ENCODE data around the gene PTPDC1. TPM values are rescaled to one million over a fixed set of nuclear protein-coding genes. Genes with fewer than 3 reads are reported as not detected.

PTPDC1 gene
- total and polyA plus RNA-seq, 2 of the 4 experiments (the other 2 are of a cell fraction), result 3.9 to 6.1 TPM

- CTCF ChIA-PET, result no interaction called here
Measured at GRCh38 chr9:94081435-94081834, 2.8 kb upstream of the PTPDC1 start.

More at GRCh38 chr9:94081435-94081834, 2.8 kb upstream of the PTPDC1 start:
- Histone ChIP-seq H2BK15ac (ENCODE audit: low read depth, low read length) (no peak overlapping the region), H2AFZ (replicated peaks; ENCODE audit: low read length, poor library complexity) (no peak overlapping the region), H3K9ac (ENCODE audit: low read depth, low read length) (no peak overlapping the region), H3K27me3 (ENCODE audit: control insufficient read depth, insufficient read depth, low read length) (no peaks in the 10 kb centered on the region), H3K14ac (replicated peaks; ENCODE audit: low read depth, low read length) (no peak overlapping the region), H4K8ac (ENCODE audit: low read depth in 2 of 2, low read length in 2 of 2) (no peak overlapping the region), H3K9me1 (ENCODE audit: insufficient read depth, low read length) (peaks cover 9% of the 10 kb centered on the region; the same call in 1 of the 2 replicates), H3K4me1 (ENCODE audit: control insufficient read depth, insufficient read depth, low read length) (peaks cover 7% of the 10 kb centered on the region), H2AK5ac (ENCODE audit: low read depth, low read length) (no peak overlapping the region), H3K9me3 (ENCODE audit: control insufficient read depth, insufficient read depth, low read length) (no peaks in the 10 kb centered on the region), H3K79me1 (ENCODE audit: low read depth in 1 of 2, low read length in 2 of 2) (no peaks in the 10 kb centered on the region; a peak in 1 of 4 replicates), H2AK9ac (replicated peaks; ENCODE audit: low read depth, low read length, poor library complexity) (no peak overlapping the region), H4K20me1 (ENCODE audit: insufficient read depth, low read length) (no peaks in the 10 kb centered on the region; the same call in 1 of the 2 replicates), H3K56ac (ENCODE audit: extremely low read depth, insufficient read depth, low read length) (no peak overlapping the region), H3K4me2 (ENCODE audit: low read depth, low read length) (no peak overlapping the region), H4K5ac (ENCODE audit: low read depth, low read length) (no peak overlapping the region), H3K23ac (ENCODE audit: low read depth, low read length) (no peak overlapping the region), H3K27ac (ENCODE audit: insufficient read depth, low read length) (no peak overlapping the region), H3K18ac (ENCODE audit: low read depth, low read length) (no peak overlapping the region), H3K4ac (ENCODE audit: low read depth, low read length) (no peak overlapping the region), H3K36me3 (ENCODE audit: control insufficient read depth, insufficient read depth, low read length) (peaks cover 2% of the 10 kb centered on the region; the same call in 1 of the 2 replicates), H2BK5ac (ENCODE audit: low read depth, low read length, poor library complexity, severe bottlenecking) (no peak overlapping the region), H2BK120ac (ENCODE audit: low read depth, low read length) (no peak overlapping the region), H2BK20ac (ENCODE audit: low read depth, low read length) (no peak overlapping the region), H3K4me3 (ENCODE audit: insufficient read depth, low read depth, low read length) (no peak overlapping the region), H4K91ac (ENCODE audit: insufficient read depth, low read depth, low read length) (no peak overlapping the region)
- DNase-seq (no peak), ATAC-seq (ENCODE audit: low read depth) (no peak)
- no TSS peak for BruUV-seq (replicated peaks)
- TF ChIP-seq MAZ (IDR thresholded peaks at IDR 0.05; ENCODE audit: borderline replicate concordance, low read depth, low read length) (no peak), CEBPB (IDR thresholded peaks at IDR 0.05; ENCODE audit: low read depth, low read length) (no peak), RAD21 (IDR thresholded peaks at IDR 0.05; ENCODE audit: low read length) (no peak), FOS (IDR thresholded peaks at IDR 0.05; ENCODE audit: low read depth, low read length) (no peak)
- POLR2A ChIA-PET (ENCODE audit: unreplicated experiment), result no interaction called here
- in situ Hi-C loops (cut with MboI; ENCODE audit: low sequenced_read_pairs) (no loop called here), intact Hi-C loops (cut with micrococcal nuclease) (no loop called here), dilution Hi-C loops (cut with HindIII; ENCODE audit: low sequenced_read_pairs, unreplicated experiment) (no loop called here)
- no CpG with 5 or more reads among the region's 4 CpGs for WGBS, 2 experiments (ENCODE audit: extremely low coverage in 2 of 2, insufficient read length in 1 of 2)
